Measurements from ENCODE around the gene CTNNA3.

DNA sequence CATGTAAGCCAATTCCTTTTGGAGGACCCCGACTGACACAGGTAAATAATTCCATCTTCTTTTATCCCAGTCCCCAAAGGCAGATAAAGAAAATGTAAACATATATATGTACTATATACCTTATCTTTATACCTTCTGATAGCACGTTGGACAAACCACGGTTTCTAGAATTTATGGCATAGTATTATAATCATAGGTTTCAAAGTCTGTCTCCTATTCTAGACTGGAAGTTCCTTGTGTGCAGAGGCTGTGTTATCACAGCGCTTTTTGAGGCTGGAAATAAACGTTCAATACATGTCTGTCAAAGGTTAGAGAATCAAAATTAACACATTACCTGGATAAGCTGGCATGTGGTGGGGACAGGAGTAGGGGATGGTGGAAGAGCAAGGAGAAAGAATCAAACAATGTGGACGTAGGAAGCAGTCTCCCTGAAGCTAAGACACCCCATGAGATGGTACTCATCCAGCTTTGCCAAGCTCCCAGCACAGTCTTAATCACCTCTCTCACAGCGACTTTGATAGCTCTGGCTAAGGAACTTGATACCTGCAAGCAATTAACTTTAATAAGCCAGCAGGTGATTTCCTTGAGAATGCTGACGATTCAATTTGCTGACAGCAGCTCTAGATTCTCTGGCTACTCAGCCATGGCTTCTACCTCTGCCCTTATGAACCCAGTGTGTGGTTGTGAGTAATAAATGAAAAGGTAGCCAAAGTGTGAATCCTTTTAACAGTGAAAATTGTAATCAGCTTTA is 978.6 kb downstream of the CTNNA3 start:
- TF ChIP-seq, protein P1, sequence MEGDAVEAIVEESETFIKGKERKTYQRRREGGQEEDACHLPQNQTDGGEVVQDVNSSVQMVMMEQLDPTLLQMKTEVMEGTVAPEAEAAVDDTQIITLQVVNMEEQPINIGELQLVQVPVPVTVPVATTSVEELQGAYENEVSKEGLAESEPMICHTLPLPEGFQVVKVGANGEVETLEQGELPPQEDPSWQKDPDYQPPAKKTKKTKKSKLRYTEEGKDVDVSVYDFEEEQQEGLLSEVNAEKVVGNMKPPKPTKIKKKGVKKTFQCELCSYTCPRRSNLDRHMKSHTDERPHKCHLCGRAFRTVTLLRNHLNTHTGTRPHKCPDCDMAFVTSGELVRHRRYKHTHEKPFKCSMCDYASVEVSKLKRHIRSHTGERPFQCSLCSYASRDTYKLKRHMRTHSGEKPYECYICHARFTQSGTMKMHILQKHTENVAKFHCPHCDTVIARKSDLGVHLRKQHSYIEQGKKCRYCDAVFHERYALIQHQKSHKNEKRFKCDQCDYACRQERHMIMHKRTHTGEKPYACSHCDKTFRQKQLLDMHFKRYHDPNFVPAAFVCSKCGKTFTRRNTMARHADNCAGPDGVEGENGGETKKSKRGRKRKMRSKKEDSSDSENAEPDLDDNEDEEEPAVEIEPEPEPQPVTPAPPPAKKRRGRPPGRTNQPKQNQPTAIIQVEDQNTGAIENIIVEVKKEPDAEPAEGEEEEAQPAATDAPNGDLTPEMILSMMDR (IDR thresholded peaks at IDR 0.05), result no peak
- TF ChIP-seq, protein P2, sequence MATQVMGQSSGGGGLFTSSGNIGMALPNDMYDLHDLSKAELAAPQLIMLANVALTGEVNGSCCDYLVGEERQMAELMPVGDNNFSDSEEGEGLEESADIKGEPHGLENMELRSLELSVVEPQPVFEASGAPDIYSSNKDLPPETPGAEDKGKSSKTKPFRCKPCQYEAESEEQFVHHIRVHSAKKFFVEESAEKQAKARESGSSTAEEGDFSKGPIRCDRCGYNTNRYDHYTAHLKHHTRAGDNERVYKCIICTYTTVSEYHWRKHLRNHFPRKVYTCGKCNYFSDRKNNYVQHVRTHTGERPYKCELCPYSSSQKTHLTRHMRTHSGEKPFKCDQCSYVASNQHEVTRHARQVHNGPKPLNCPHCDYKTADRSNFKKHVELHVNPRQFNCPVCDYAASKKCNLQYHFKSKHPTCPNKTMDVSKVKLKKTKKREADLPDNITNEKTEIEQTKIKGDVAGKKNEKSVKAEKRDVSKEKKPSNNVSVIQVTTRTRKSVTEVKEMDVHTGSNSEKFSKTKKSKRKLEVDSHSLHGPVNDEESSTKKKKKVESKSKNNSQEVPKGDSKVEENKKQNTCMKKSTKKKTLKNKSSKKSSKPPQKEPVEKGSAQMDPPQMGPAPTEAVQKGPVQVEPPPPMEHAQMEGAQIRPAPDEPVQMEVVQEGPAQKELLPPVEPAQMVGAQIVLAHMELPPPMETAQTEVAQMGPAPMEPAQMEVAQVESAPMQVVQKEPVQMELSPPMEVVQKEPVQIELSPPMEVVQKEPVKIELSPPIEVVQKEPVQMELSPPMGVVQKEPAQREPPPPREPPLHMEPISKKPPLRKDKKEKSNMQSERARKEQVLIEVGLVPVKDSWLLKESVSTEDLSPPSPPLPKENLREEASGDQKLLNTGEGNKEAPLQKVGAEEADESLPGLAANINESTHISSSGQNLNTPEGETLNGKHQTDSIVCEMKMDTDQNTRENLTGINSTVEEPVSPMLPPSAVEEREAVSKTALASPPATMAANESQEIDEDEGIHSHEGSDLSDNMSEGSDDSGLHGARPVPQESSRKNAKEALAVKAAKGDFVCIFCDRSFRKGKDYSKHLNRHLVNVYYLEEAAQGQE (IDR thresholded peaks at IDR 0.05; ENCODE audit: insufficient read depth in 1 of 2, low read depth in 2 of 2, low read length in 1 of 2), result no peak
